DND-41 (cell line): ENCODE data around the gene SEMA4A.
"Not testable (repeated sequence)": the region's sequence is repeated elsewhere in the genome, so short reads cannot be mapped to it uniquely, and the experiment has no call there.

Source experiments
- ATAC-seq: fragments of 200-7000 bp; cut with Tn5 transposase; 3 replicates; pipeline ENCODE4 v1.9.1; 2021; ENCODE audit warnings: low read depth; ENCODE audit not compliant: insufficient read depth
- DNase-seq: peaks from one replicate; pipeline ENCODE4 v3.0.0-alpha.2; 2020
- H2AFZ ChIP-seq: 2 replicates; pipeline ENCODE4 v1.6.0; 2012; ENCODE audit warnings: low read depth, low read length
- H3K27ac ChIP-seq: 2 replicates; pipeline ENCODE4 v1.5.1; 2012; ENCODE audit warnings: low read length, inconsistent platforms
- H3K27me3 ChIP-seq: fragments of 200-600 bp; sonication (generic); 2 replicates; pipeline ENCODE4 v1.6.0; 2012; ENCODE audit warnings: low read length, mild to moderate bottlenecking, inconsistent platforms; ENCODE audit not compliant: insufficient read depth, poor library complexity
- H3K36me3 ChIP-seq: 2 replicates; pipeline ENCODE4 v1.5.1; 2012; ENCODE audit warnings: low read length, inconsistent platforms; ENCODE audit not compliant: insufficient read depth
- H3K4me1 ChIP-seq: 2 replicates; pipeline ENCODE4 v1.5.1; 2012; ENCODE audit warnings: mild to moderate bottlenecking, low read length; ENCODE audit not compliant: insufficient read depth
- H3K4me2 ChIP-seq: 2 replicates; pipeline ENCODE4 v1.6.0; 2012; ENCODE audit warnings: mild to moderate bottlenecking, moderate library complexity, low read length, inconsistent platforms; ENCODE audit not compliant: insufficient read depth
- H3K4me3 ChIP-seq, 2 experiments: fragments of 200-600 bp in 1 of 2; shearing (Covaris generic) in 1 of 2; 2 replicates each; pipeline ENCODE4 v1.5.1; 2012 to 2016; ENCODE audit warnings: inconsistent platforms in 2 of 2, low read length in 2 of 2, mild to moderate bottlenecking in 2 of 2, low read depth in 1 of 2, moderate library complexity in 1 of 2
- H3K79me2 ChIP-seq: 2 replicates; pipeline ENCODE4 v1.6.0; 2012; ENCODE audit warnings: low read length, inconsistent platforms; ENCODE audit not compliant: insufficient read depth
- H3K9ac ChIP-seq: 2 replicates; pipeline ENCODE4 v1.6.0; 2012; ENCODE audit warnings: low read depth, mild to moderate bottlenecking, inconsistent platforms, low read length, moderate library complexity
- H3K9me3 ChIP-seq: 2 replicates; pipeline ENCODE4 v1.5.1; 2012; ENCODE audit warnings: low read length, moderate library complexity, mild to moderate bottlenecking, inconsistent platforms; ENCODE audit not compliant: insufficient read depth, severe bottlenecking
- H4K20me1 ChIP-seq: 2 replicates; pipeline ENCODE4 v1.6.0; 2012; ENCODE audit warnings: low read length; ENCODE audit not compliant: insufficient read depth
- EZH2 ChIP-seq: IDR thresholded peaks from 3 replicates; pipeline ENCODE4 v1.6.1; 2012; ENCODE audit warnings: borderline replicate concordance, low read depth, mild to moderate bottlenecking, moderate library complexity, low read length, inconsistent platforms; ENCODE audit not compliant: severe bottlenecking
- TF ChIP-seq, protein P1 (sequence below): IDR thresholded peaks from 2 replicates; pipeline ENCODE4 v1.5.1; 2012; ENCODE audit warnings: borderline replicate concordance, low read length, moderate library complexity, mild to moderate bottlenecking; ENCODE audit not compliant: poor library complexity, severe bottlenecking; ENCODE audit errors: extremely low read depth

Gene SEMA4A

DNA sequence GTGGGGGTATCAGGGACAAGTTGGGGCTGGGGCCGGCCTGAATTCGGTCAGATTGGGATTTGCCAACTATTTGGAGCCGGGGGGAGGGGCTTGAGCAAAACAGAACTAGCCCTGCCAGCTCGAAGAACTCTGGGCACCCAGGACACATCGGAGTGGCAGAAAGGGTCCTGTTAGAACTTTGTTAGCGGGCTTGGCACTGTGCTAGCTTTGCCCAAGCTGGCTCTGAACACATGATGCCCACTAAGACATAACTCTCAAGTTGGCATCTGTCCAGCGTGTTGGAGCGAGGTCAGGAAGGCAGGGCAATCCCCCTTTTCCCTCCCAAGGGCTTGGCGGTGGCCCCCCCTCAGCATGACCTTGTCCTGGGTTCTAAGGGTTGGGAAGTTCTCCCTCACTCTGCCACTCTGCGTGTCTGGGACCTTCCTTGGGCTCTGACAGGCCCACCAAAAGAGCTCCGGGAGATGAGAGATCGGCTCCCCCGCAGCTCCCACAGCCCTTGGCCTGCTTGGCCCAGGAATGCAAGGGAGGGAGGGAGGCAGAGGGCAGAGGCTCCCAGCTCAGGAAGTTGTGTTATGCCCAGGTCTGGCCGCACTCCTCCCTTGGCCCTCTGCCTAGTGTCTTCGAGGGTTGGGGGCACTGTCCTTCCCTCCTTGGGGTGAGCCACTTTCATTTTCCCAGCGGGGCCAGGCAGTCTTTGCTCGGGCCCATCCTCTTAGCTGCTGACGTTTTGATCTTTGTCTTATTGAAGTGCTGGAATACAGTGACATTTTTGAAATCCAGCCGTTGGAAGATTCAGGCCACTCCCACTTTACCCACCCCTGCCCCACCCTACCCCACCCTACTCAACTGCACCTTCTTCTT is 37.6 kb upstream of the SEMA4A start:
- H3K36me3 ChIP-seq: no peaks in the 10 kb centered on the region
- H3K4me3 ChIP-seq: no peak overlapping the region
- TF ChIP-seq, protein P1, sequence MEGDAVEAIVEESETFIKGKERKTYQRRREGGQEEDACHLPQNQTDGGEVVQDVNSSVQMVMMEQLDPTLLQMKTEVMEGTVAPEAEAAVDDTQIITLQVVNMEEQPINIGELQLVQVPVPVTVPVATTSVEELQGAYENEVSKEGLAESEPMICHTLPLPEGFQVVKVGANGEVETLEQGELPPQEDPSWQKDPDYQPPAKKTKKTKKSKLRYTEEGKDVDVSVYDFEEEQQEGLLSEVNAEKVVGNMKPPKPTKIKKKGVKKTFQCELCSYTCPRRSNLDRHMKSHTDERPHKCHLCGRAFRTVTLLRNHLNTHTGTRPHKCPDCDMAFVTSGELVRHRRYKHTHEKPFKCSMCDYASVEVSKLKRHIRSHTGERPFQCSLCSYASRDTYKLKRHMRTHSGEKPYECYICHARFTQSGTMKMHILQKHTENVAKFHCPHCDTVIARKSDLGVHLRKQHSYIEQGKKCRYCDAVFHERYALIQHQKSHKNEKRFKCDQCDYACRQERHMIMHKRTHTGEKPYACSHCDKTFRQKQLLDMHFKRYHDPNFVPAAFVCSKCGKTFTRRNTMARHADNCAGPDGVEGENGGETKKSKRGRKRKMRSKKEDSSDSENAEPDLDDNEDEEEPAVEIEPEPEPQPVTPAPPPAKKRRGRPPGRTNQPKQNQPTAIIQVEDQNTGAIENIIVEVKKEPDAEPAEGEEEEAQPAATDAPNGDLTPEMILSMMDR: no peak
- no peak for TF ChIP-seq EZH2
- H3K4me2 ChIP-seq: no peak overlapping the region
- ATAC-seq (no peak), DNase-seq (no peak)
- H3K4me1 ChIP-seq: no peaks in the 10 kb centered on the region
- no peak overlapping the region for H2AFZ ChIP-seq
- no peak overlapping the region for H3K9ac ChIP-seq
- no peaks in the 10 kb centered on the region for H3K9me3 ChIP-seq
- no peak overlapping the region for H3K27ac ChIP-seq
- peaks cover 31% of the 10 kb centered on the region for H3K27me3 ChIP-seq
- peaks cover 6% of the 10 kb centered on the region; the same call in 1 of the 2 replicates for H4K20me1 ChIP-seq
- H3K79me2 ChIP-seq: no peaks in the 10 kb centered on the region

DNA sequence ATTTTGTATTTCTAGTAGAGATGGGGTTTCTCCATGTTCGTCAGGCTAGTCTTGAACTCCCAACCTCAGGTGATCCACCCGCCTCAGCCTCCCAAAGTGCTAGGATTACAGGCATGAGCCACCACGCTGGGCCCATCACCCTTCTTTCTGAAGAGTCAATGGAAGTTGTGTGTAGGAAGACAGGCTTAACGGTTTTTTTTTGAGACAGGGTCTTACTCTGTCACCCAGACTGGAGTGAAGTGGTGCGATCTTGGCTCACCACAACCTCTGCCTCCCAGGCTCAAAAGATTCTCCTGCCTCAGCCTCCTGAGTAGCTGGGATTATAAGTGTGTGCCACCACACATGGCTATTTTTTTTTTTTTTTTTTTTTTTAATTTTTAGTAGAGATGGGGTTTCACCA is 36.7 kb upstream of the SEMA4A start:
- not testable (repeated sequence) for H2AFZ ChIP-seq, H3K79me2 ChIP-seq, H3K9me3 ChIP-seq, H3K4me3 ChIP-seq, H4K20me1 ChIP-seq, H3K4me1 ChIP-seq, H3K4me2 ChIP-seq, ATAC-seq, H3K27ac ChIP-seq, DNase-seq, H3K36me3 ChIP-seq, H3K9ac ChIP-seq
- peaks cover 23% of the 10 kb centered on the region for H3K27me3 ChIP-seq

DNA sequence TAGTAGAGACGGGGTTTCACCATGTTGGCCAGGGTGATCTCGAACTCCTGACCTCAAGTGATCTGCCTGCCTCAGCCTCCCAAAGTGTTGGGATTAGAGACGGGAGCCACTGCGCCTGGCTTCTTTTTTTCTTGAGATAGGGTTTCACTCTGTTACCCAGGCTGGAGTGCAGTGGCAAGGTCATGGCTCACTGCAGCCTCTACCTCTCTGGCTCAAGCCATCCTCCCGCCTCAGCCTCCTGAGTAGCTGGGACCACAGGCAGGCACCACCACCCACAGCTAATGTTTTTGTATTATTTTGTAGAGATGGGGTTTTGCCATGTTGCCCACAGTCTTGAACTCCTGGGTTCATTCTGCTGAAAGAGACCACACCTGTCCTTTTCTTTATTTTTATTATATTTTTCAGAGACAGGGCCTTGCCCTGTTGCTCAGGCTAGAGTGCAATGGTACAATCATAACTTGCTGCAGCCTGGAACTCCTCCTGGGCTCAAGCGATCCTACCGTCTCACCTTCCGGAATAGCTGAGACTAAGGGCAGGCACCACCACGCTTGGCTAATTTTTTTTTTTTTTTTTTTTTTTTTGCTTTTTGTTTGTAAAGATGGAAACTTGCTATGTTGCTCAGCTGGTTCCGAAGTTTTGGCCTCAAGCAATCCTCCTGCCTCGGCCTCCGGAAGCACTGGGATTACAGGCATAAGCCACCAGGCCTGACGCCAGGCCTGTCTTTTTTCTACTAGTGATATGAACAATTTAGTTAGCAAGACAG is 35.8 kb upstream of the SEMA4A start:
- Histone ChIP-seq H3K36me3 (no peaks in the 10 kb centered on the region), H3K4me3 (no peak overlapping the region), H3K4me1 (no peaks in the 10 kb centered on the region), H3K4me2 (no peak overlapping the region), H3K9ac (no peak overlapping the region), H2AFZ (no peak overlapping the region), H4K20me1 (peaks cover 2% of the 10 kb centered on the region; the same call in 1 of the 2 replicates), H3K79me2 (no peaks in the 10 kb centered on the region), H3K27me3 (peaks cover 19% of the 10 kb centered on the region), H3K9me3 (no peaks in the 10 kb centered on the region), H3K27ac (no peak overlapping the region)
- DNase-seq (no peak), ATAC-seq (no peak)
- TF ChIP-seq, protein P1: no peak
- no peak for TF ChIP-seq EZH2

DNA sequence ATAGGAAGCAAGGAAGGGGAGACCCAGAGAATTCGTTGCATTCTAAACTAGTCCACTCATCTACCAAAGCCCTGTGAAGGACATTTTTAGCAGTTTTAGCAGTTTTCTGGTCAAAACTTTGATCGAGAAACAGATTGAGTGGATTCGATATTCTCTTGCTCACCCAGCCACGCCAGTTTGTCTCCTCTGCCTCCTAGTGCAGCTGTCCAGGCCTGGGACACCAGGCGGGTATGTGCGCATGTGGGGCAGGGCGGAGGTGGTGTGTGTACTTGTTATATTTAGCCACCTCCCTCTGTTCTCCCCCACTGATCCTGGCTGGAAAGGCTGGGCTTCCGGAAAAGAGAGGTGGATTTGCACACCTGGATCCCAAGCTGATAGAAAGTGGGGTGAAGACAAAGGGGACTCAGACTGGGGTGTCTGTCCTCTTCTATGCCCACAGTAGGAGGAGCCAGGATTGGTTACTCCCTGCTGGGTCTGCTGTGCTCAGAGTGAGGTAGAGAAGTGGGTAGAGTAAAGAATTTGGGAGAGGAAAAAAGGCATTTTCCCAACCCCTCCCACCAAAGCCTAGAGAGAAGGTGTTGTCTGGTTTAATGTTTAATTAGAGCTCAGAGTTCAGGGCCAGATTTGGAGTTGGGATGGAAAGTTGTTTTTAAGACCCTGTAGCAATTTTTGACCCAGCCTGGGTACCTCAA is 35.1 kb upstream of the SEMA4A start:
- H3K4me3 ChIP-seq: no peak overlapping the region
- ATAC-seq (no peak), DNase-seq (no peak)
- TF ChIP-seq, protein P1: no peak
- TF ChIP-seq EZH2: no peak
- H3K4me1 ChIP-seq: no peaks in the 10 kb centered on the region
- no peak overlapping the region for H2AFZ ChIP-seq
- H3K36me3 ChIP-seq: no peaks in the 10 kb centered on the region
- peaks cover 20% of the 10 kb centered on the region for H3K27me3 ChIP-seq
- H4K20me1 ChIP-seq: peaks cover 2% of the 10 kb centered on the region; the same call in 1 of the 2 replicates
- H3K27ac ChIP-seq: no peak overlapping the region
- H3K4me2 ChIP-seq: no peak overlapping the region
- no peak overlapping the region for H3K9ac ChIP-seq
- no peaks in the 10 kb centered on the region for H3K79me2 ChIP-seq
- no peaks in the 10 kb centered on the region for H3K9me3 ChIP-seq
